OCI-LY1 (cell line): Measurements from ENCODE around the gene PRSS22.
A peak's percentile ranks its signal among the peaks of the same experiment; 100 is the strongest.

Source experiments
- H2AFZ ChIP-seq: fragments of 200-600 bp; sonication (generic), shearing (Covaris generic); 2 replicates; pipeline ENCODE4 v1.6.0; 2014; ENCODE audit warnings: antibody characterized with exemption, mild to moderate bottlenecking, low read length
- H3F3A ChIP-seq: fragments of 200-600 bp; sonication (generic), shearing (Covaris generic); 2 replicates; pipeline ENCODE4 v1.6.0; 2014; ENCODE audit warnings: mild to moderate bottlenecking, antibody characterized with exemption, low read length, moderate library complexity; ENCODE audit not compliant: insufficient read depth
- H3K27ac ChIP-seq: fragments of 200-600 bp; sonication (generic); 2 replicates; pipeline ENCODE4 v1.5.1; 2014; ENCODE audit warnings: low read length, mixed run types, mild to moderate bottlenecking, low read depth; ENCODE audit not compliant: poor library complexity, severe bottlenecking
- H3K27me3 ChIP-seq: fragments of 200-600 bp; sonication (generic); 2 replicates; pipeline ENCODE4 v1.6.0; 2014; ENCODE audit warnings: antibody characterized with exemption, mild to moderate bottlenecking, low read length, moderate library complexity; ENCODE audit not compliant: insufficient read depth
- H3K36me3 ChIP-seq: fragments of 200-600 bp; sonication (generic); 2 replicates; pipeline ENCODE4 v1.6.1; 2014; ENCODE audit warnings: mild to moderate bottlenecking, antibody characterized with exemption, low read length, moderate library complexity, mixed read lengths; ENCODE audit not compliant: insufficient read depth
- H3K4me1 ChIP-seq: fragments of 200-600 bp; sonication (generic); 2 replicates; pipeline ENCODE4 v1.5.1; 2014; ENCODE audit warnings: mild to moderate bottlenecking, low read length, moderate library complexity; ENCODE audit not compliant: insufficient read depth, severe bottlenecking
- H3K4me2 ChIP-seq: fragments of 200-600 bp; sonication (generic), shearing (Covaris generic); 2 replicates; pipeline ENCODE4 v1.6.1; 2014; ENCODE audit warnings: low read length
- H3K4me3 ChIP-seq: fragments of 200-600 bp; sonication (generic); 2 replicates; pipeline ENCODE4 v1.5.1; 2014; ENCODE audit warnings: low read length, low read depth, mild to moderate bottlenecking, mixed read lengths; ENCODE audit not compliant: poor library complexity, severe bottlenecking
- H3K79me2 ChIP-seq: fragments of 200-600 bp; shearing (Covaris generic); 2 replicates; pipeline ENCODE4 v1.6.1; 2016; ENCODE audit warnings: mixed run types, low read length, mixed read lengths; ENCODE audit not compliant: insufficient read depth
- H3K9ac ChIP-seq: fragments of 200-600 bp; sonication (generic), shearing (Covaris generic); 2 replicates; pipeline ENCODE4 v1.6.1; 2014; ENCODE audit warnings: mild to moderate bottlenecking, low read length, mixed read lengths
- H3K9me2 ChIP-seq: fragments of 200-600 bp; sonication (generic), shearing (Covaris generic); 2 replicates; pipeline ENCODE4 v1.6.1; 2014; ENCODE audit warnings: low read depth, mild to moderate bottlenecking, low read length, mixed read lengths
- H3K9me3 ChIP-seq: fragments of 200-600 bp; shearing (Covaris generic); 2 replicates; pipeline ENCODE4 v1.6.1; 2014; ENCODE audit warnings: low read length, mixed read lengths
- H4K20me1 ChIP-seq: fragments of 200-600 bp; sonication (generic), shearing (Covaris generic); 2 replicates; pipeline ENCODE4 v1.6.0; 2016; ENCODE audit warnings: mild to moderate bottlenecking, low read length; ENCODE audit not compliant: insufficient read depth
- CTCF ChIP-seq: fragments of 200-600 bp; sonication (generic), shearing (Covaris generic); IDR thresholded peaks from 2 replicates; pipeline ENCODE4 v1.5.1; 2017; ENCODE audit warnings: mild to moderate bottlenecking, antibody characterized with exemption, low read length, moderate library complexity, mixed read lengths
- EZH2 ChIP-seq: fragments of 200-600 bp; sonication (generic), shearing (Covaris generic); IDR thresholded peaks from 2 replicates; pipeline ENCODE4 v1.8.0; 2017; ENCODE audit warnings: borderline replicate concordance, mixed run types, mild to moderate bottlenecking, antibody characterized with exemption, low read length, moderate library complexity, mixed read lengths

PRSS22 gene

GRCh38 chr16:2818272-2818876 is 39.6 kb downstream of the PRSS22 start:
- Histone ChIP-seq H3K4me1 (no peaks in the 10 kb centered on the region), H3K9me2 (no peaks in the 10 kb centered on the region), H3F3A (no peaks in the 10 kb centered on the region), H4K20me1 (no peaks in the 10 kb centered on the region), H2AFZ (no peak overlapping the region), H3K27me3 (peaks cover 4% of the 10 kb centered on the region; the same call in 1 of the 2 replicates), H3K9ac (no peak overlapping the region), H3K79me2 (no peaks in the 10 kb centered on the region), H3K9me3 (no peaks in the 10 kb centered on the region), H3K36me3 (no peaks in the 10 kb centered on the region), H3K4me2 (no peak overlapping the region), H3K4me3 (no peak overlapping the region), H3K27ac (no peak overlapping the region)
- TF ChIP-seq CTCF = no peak
- TF ChIP-seq EZH2 = no peak

GRCh38 chr16:2817340-2818271 is 40.4 kb downstream of the PRSS22 start:
- Histone ChIP-seq H3K9ac (no peak overlapping the region), H4K20me1 (no peaks in the 10 kb centered on the region), H3K9me3 (no peaks in the 10 kb centered on the region), H3K79me2 (no peaks in the 10 kb centered on the region), H3K36me3 (no peaks in the 10 kb centered on the region), H3K9me2 (no peaks in the 10 kb centered on the region), H3K4me3 (no peak overlapping the region), H3K4me2 (no peak overlapping the region), H3K27me3 (peaks cover 4% of the 10 kb centered on the region; the same call in 1 of the 2 replicates), H3K4me1 (no peaks in the 10 kb centered on the region), H3K27ac (no peak overlapping the region), H2AFZ (no peak overlapping the region), H3F3A (no peaks in the 10 kb centered on the region)
- TF ChIP-seq CTCF (no peak), EZH2 (no peak)

GRCh38 chr16:2816751-2817339 is 41.1 kb downstream of the PRSS22 start, which contains the start of gene PRSS21:
Gene PRSS21 (plus strand): TSS chr16:2817237. CDS start chr16:2817269, 32 bp downstream.
- H3K79me2 ChIP-seq = no peaks in the 10 kb centered on the region
- no peak within 1 kb of the TSS for H3K4me2 ChIP-seq
- H4K20me1 ChIP-seq = no peaks in the 10 kb centered on the region
- no peaks in the 10 kb centered on the region for H3F3A ChIP-seq
- H3K4me1 ChIP-seq = no peaks in the 10 kb centered on the region
- H3K27ac ChIP-seq = no peak within 1 kb of the TSS
- peaks cover 6% of the 10 kb centered on the region; the same call in 1 of the 2 replicates for H3K27me3 ChIP-seq
- H3K9me2 ChIP-seq = no peaks in the 10 kb centered on the region
- no peak within 1 kb of the TSS for H2AFZ ChIP-seq
- no peak within 1 kb of the TSS for H3K4me3 ChIP-seq
- no peaks in the 10 kb centered on the region for H3K36me3 ChIP-seq
- no peaks in the 10 kb centered on the region for H3K9me3 ChIP-seq
- H3K9ac ChIP-seq = no peak within 1 kb of the TSS
- TF ChIP-seq EZH2 (no peak), CTCF (peak; percentile 30; the same call in 1 of the 2 replicates)
